Small intestine (tissue), 7 donors: Measurements from ENCODE around the gene GATD1. TPM values are rescaled to one million over a fixed set of nuclear protein-coding genes. Genes with fewer than 3 reads are reported as not detected.

ENCODE experiments used
- DNase-seq, 2 donors: peaks; one replicate each; pipeline versions ENCODE4 v3.0.0 to v3.0.0-alpha.2; 2013
- FAIRE-seq: peaks from 2 replicates; lab custom pipeline; 2012; peaks lifted over from hg19 to GRCh38; lab: Jason Lieb, UNC
- H3K27ac ChIP-seq, 3 donors: one replicate each; pipeline ENCODE4 v1.5.1; 2013; ENCODE audit warnings: low read length in 2 of 3, mild to moderate bottlenecking in 2 of 3, control low read depth in 1 of 3, inconsistent platforms in 1 of 3, low read depth in 1 of 3, moderate library complexity in 1 of 3
- H3K27me3 ChIP-seq, 3 donors: one replicate each; pipeline ENCODE4 v1.6.1; 2013; ENCODE audit warnings: low read length in 3 of 3, inconsistent platforms in 1 of 3; ENCODE audit not compliant: control insufficient read depth in 3 of 3, insufficient read depth in 3 of 3
- H3K36me3 ChIP-seq, 3 donors: one replicate each; pipeline ENCODE4 v1.6.1; 2013; ENCODE audit warnings: low read length in 3 of 3, inconsistent platforms in 1 of 3, low read depth in 1 of 3, mild to moderate bottlenecking in 1 of 3, moderate library complexity in 1 of 3; ENCODE audit not compliant: control insufficient read depth in 3 of 3, insufficient read depth in 2 of 3
- H3K4me1 ChIP-seq, 3 donors: one replicate each; pipeline ENCODE4 v1.6.1; 2013; ENCODE audit warnings: low read length in 2 of 3, inconsistent platforms in 1 of 3, low read depth in 1 of 3, mild to moderate bottlenecking in 1 of 3, moderate library complexity in 1 of 3; ENCODE audit not compliant: control insufficient read depth in 3 of 3, insufficient read depth in 2 of 3
- H3K4me3 ChIP-seq, 3 donors: one replicate each; pipeline ENCODE4 v1.5.1; 2013; ENCODE audit warnings: low read length in 3 of 3, control low read depth in 1 of 3, inconsistent platforms in 1 of 3, low read depth in 1 of 3, mild to moderate bottlenecking in 1 of 3, moderate library complexity in 1 of 3
- H3K9me3 ChIP-seq, 2 donors: one replicate each; pipeline ENCODE4 v1.6.1; 2013; ENCODE audit warnings: low read depth in 1 of 2, low read length in 1 of 2; ENCODE audit not compliant: control insufficient read depth in 2 of 2, insufficient read depth in 1 of 2
- WGBS, 3 donors: extraction: QIAGEN DNeasy Blood & Tissue Kit; methylation state at CpG; one replicate each; pipeline ENCODE4 v1.1.7; 2013; 5-methylcytosine and 5-hydroxymethylcytosine counted together
- polyA plus RNA-seq, 4 donors: library from polyadenylated mRNA; stranded (reverse) in 3 of 4; unstranded in 1 of 4; fragments of 200-250 nt in 3 of 4; fragments of 120-200 nt in 1 of 4; gene quantifications; one replicate each; pipeline versions ENCODE4 v1.2.1 to v1.2.3, GENCODE V29; 2013
- donor health status: healthy with polysubstance abuse.
- donor health status: control.
- donor health status: control.
- donor health status: Bipolar disorder and iron deficiency.
- donor health status: healthy.

Gene GATD1
- polyA plus RNA-seq, 4 donors = 12.2 to 55.6 (median 29.8) TPM

DNA sequence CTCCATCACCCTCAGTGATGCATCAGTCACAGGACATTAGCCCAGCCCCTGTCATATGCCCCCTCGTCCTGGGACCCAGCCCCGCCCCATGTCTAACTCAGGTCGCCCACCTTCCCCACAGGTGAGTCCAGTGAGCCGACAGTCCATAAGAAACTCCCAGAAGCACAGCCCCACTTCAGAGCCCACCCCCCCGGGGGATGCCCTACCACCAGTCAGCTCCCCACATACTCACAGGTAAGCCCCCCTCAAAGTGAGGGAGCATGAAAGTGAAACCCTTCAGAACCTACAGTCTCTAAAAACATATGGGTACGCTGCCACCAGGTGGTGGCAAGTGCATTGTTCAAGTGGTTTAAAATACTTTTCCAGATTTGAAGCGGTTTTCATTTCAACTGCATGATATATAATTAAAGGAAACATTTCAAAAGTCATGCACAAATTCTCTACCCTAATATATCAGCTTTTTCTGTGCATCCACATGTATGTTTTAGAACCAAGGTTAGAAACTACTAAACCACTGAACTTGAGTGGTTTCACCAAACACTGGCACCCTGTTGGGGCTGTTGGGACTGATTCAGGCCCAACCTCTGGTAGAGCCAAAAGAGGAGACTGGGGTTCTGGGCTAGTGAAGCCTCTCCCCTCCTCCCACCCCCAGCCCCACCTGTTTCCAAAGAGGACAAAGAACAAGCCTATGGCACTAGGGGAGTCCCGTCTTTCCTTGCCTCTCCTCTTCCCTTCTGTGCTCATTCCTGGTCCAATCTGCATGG lies 54.0 kb downstream of the GATD1 start:
- FAIRE-seq = no peak
- 48 to 51% (median 48%) methylated on average over 8 of the region's 8 CpGs for WGBS, 3 donors
- no peak overlapping the region for H3K4me3 ChIP-seq
- H3K9me3 ChIP-seq = no peaks in the 10 kb centered on the region
- peak; percentile 70 to 79 for DNase-seq
- H3K36me3 ChIP-seq = peaks cover 2 to 84% (median 29%) of the 10 kb centered on the region in 3 donors
- H3K27me3 ChIP-seq = peaks cover 0 to 31% (median 0%) of the 10 kb centered on the region in 3 donors
- peaks cover 7 to 62% (median 15%) of the 10 kb centered on the region in 3 donors for H3K4me1 ChIP-seq
- H3K27ac ChIP-seq = no peak overlapping the region

DNA sequence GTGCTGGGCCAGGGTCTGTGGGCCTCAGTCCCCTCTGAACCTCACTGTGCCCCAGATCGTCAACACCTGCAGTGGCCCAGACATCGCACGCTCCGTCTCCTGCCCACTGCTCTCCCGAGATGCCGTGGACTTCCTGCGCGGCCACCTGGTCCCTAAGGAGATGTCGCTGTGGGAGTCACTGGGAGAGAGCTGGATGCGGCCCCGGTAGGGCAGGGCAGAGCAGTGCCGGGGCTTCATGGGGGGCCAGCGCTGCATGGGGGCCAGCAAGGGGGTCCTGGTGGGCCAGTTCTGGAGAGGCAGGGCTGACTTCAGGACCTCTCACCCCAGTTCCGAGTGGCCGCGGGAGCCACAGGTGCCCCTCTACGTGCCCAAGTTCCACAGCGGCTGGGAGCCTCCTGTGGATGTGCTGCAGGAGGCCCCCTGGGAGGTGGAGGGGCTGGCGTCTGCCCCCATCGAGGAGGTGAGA lies 54.9 kb downstream of the GATD1 start:
- peaks cover 2 to 80% (median 29%) of the 10 kb centered on the region in 3 donors for H3K36me3 ChIP-seq
- no peak for FAIRE-seq
- peaks cover 7 to 52% (median 15%) of the 10 kb centered on the region in 3 donors for H3K4me1 ChIP-seq
- H3K4me3 ChIP-seq = no peak overlapping the region
- H3K9me3 ChIP-seq = no peaks in the 10 kb centered on the region
- H3K27ac ChIP-seq = peak overlapping the region in 2 of 3 donors; percentile 33 to 46
- DNase-seq = no peak
- H3K27me3 ChIP-seq = peaks cover 0 to 31% (median 0%) of the 10 kb centered on the region in 3 donors
- WGBS, 3 donors = 51 to 62% (median 58%) methylated on average over 15 to 20 of the region's 20 CpGs

DNA sequence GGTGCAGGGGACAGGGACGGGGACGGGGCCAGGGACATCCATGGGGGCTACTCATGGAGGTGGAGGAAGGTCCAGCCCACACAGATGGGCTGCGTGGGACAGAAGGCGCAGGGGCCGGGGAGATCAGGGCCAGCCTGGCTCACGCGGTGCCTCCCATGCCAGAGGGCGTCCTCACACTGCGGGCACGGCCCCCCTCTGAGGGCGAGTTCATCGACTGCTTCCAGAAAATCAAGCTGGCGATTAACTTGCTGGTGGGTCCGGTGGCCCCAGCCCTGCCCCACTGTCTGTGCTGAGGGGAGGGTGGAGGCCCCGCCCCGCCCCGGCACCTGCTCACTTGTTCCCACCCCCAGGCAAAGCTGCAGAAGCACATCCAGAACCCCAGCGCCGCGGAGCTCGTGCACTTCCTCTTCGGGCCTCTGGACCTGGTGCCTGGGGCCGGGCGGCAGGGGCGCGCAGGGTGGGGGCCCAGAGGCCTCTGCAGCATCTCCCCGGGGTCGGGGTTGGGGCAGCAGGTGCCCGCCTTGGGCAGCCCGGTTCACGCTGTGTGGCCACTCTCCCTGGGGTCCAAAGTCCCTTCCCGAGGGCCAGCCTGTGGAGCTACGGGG lies 55.4 kb downstream of the GATD1 start:
- Histone ChIP-seq H3K27me3 (peaks cover 0 to 31% (median 0%) of the 10 kb centered on the region in 3 donors), H3K9me3 (no peaks in the 10 kb centered on the region), H3K4me1 (peaks cover 7 to 47% (median 15%) of the 10 kb centered on the region in 3 donors), H3K27ac (peak overlapping the region in 2 of 3 donors; percentile 33 to 46), H3K36me3 (peaks cover 2 to 80% (median 26%) of the 10 kb centered on the region in 3 donors), H3K4me3 (no peak overlapping the region)
- peak; percentile 57 to 67 for DNase-seq
- FAIRE-seq = no peak
- WGBS, 3 donors = 13 to 21% (median 15%) methylated on average over 25 to 33 of the region's 33 CpGs

DNA sequence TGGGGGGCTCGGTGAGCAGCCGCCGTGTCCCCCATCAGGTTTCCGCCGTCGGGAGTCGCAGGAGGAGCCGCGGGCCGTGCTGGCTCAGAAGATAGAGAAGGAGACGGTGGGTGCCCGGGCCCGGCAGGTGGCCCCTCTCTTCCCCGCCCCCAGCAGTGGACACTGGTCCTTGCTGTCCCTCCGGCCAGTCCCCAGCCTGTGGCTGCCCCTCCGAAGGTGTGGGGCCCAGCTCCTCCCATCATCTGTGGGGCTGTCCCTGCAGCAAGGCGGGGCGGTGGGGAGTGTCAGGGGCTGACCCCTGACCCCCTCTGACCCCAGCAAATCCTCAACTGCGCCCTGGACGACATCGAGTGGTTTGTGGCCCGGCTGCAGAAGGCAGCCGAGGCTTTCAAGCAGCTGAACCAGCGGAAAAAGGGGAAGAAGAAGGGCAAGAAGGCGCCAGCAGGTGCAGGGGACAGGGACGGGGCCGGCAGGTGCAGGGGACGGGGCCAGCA lies 56.0 kb downstream of the GATD1 start:
- H3K27ac ChIP-seq = peak overlapping the region in 1 of 3 donors; percentile 33
- DNase-seq = no peak

DNA sequence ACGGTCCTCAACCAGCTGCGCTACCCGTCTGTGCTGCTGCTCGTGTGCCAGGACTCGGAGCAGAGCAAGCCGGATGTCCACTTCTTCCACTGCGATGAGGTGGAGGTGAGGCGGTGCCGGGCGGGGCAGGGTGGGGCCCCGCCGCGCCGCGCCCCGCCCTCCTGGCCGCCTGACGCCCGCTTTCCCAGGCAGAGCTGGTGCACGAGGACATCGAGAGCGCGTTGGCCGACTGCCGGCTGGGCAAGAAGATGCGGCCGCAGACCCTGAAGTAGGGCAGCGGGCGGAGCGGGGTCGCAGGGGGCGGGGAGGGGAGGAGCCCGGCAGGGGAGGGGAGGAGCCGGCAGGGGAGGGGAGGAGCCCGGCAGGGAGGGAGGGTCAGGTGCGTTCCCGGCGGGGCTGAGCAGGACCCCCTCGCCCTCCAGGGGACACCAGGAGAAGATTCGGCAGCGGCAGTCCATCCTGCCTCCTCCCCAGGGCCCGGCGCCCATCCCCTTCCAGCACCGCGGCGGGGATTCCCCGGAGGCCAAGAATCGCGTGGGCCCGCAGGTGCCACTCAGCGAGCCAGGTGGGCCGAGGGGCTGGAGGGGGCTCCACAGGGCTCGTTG lies 56.5 kb downstream of the GATD1 start:
- FAIRE-seq (no peak), DNase-seq (peak in 1 of 2 donors; percentile 57)
- H3K4me3 ChIP-seq = peak overlapping the region in 1 of 3 donors; percentile 3
- 21 to 57% (median 37%) methylated on average over 32 to 53 of the region's 53 CpGs for WGBS, 3 donors
- H3K36me3 ChIP-seq = peaks cover 2 to 82% (median 26%) of the 10 kb centered on the region in 3 donors
- no peaks in the 10 kb centered on the region for H3K9me3 ChIP-seq
- H3K27ac ChIP-seq = peak overlapping the region in 1 of 3 donors; percentile 54
- H3K27me3 ChIP-seq = peaks cover 0 to 28% (median 0%) of the 10 kb centered on the region in 3 donors
- peaks cover 7 to 42% (median 15%) of the 10 kb centered on the region in 3 donors for H3K4me1 ChIP-seq

More for the DNA sequence above, 56.0 kb downstream of the GATD1 start:
- peak overlapping the region in 1 of 3 donors; percentile 3 for H3K4me3 ChIP-seq
- 36 to 44% (median 36%) methylated on average over 24 to 28 of the region's 28 CpGs for WGBS, 3 donors
- peaks cover 0 to 28% (median 0%) of the 10 kb centered on the region in 3 donors for H3K27me3 ChIP-seq
- H3K36me3 ChIP-seq = peaks cover 2 to 78% (median 26%) of the 10 kb centered on the region in 3 donors
- no peaks in the 10 kb centered on the region for H3K9me3 ChIP-seq
- peaks cover 7 to 42% (median 15%) of the 10 kb centered on the region in 3 donors for H3K4me1 ChIP-seq
- FAIRE-seq = no peak

DNA sequence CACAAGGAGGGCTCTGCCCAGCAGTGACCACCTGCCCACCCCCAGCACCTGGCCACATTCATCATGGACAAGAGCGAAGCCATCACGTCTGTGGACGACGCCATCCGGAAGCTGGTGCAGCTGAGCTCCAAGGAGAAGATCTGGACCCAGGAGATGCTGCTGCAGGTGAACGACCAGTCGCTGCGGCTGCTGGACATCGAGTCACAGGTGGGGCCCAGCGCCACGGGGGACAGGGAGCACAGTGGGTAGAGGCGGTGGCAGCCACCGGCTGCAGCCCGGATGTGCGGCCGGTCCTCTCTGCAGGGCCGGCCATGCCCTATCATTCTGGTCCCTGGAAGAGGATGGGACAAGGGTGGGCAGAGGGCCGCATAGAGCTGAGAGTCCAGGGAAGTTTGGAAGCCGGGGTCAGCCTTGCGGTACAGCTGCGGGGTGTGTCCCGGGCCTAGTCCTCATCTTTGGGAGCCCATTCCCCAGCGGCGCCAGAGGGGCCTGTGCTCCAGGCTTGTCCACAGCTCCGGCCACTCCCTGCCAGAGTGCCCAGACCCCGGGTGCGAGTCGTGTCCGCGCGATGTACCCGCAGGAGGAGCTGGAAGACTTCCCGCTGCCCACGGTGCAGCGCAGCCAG lies 57.2 kb downstream of the GATD1 start:
- Histone ChIP-seq H3K27me3 (peaks cover 0 to 27% (median 0%) of the 10 kb centered on the region in 3 donors), H3K4me3 (no peak overlapping the region), H3K4me1 (peaks cover 7 to 38% (median 12%) of the 10 kb centered on the region in 3 donors), H3K27ac (peak overlapping the region in 1 of 3 donors; percentile 54), H3K36me3 (peaks cover 2 to 80% (median 26%) of the 10 kb centered on the region in 3 donors), H3K9me3 (no peaks in the 10 kb centered on the region)
- no peak for DNase-seq
- no peak for FAIRE-seq
- 73 to 85% (median 83%) methylated on average over 32 to 35 of the region's 35 CpGs for WGBS, 3 donors

DNA sequence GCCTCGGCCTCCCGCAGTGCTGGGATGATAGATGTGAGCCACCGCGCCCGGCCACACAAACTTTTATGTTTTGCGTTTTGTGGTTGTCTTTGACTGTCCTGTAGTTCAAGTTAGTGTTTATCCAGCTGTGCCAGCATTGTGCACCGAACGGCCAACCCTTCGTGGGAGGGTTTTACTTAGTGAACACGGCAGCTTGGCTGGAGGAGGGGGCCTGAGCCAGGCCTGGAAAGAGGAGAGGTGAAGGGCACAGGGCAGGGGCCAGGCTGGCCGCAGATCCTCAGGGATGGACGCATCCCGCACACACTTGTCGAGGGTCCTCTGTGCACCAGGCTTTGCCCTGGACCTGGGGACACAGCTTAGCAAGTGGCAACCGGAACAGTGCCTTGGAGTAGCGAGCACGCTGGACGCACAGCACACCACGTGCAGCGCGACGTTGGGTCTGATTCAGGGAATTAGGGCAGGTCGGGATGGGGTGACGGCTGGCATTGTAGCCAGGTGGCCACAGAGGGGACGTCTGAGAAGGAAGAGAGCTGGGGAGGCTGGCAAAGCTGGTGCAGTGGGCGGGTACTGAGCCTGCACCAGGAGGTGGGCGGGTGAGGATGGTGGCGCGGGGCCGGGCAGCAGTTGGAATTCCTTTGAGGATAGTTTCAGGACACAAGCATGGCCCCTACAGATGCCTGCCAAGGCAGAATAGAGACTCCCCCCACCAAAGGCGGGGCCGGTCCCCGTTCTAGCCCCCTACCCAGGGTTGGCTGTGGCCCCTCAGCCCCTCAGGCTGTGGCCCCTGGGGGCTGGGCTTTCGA lies 57.9 kb downstream of the GATD1 start:
- peaks cover 0 to 22% (median 0%) of the 10 kb centered on the region in 3 donors for H3K27me3 ChIP-seq
- H3K4me1 ChIP-seq = peaks cover 7 to 34% (median 12%) of the 10 kb centered on the region in 3 donors
- FAIRE-seq (no peak), DNase-seq (no peak)
- 82 to 84% (median 84%) methylated on average over 32 to 34 of the region's 34 CpGs for WGBS, 3 donors
- H3K9me3 ChIP-seq = no peaks in the 10 kb centered on the region
- no peak overlapping the region for H3K4me3 ChIP-seq
- peak overlapping the region in 1 of 3 donors; percentile 13 for H3K27ac ChIP-seq
- peaks cover 2 to 75% (median 23%) of the 10 kb centered on the region in 3 donors for H3K36me3 ChIP-seq
